Posterior cingulate gyrus (tissue), 11 donors: Measurements from ENCODE around the gene CHD2.
A peak's percentile ranks its signal among the peaks of the same experiment; 100 is the strongest.

Experiments
- DNase-seq, 10 donors: peaks; one replicate each; pipeline versions ENCODE4 v3.0.0 to v3.0.0-alpha.2; 2020 to 2021; ENCODE audit warnings: mixed read lengths in 3 of 10
- intact Hi-C: fragments of 100-400 bp; cut with DNase I; formaldehyde crosslinking; loops from one replicate; pipeline ENCODE4 v1.15.1; 2023

The CHD2 gene

DNA sequence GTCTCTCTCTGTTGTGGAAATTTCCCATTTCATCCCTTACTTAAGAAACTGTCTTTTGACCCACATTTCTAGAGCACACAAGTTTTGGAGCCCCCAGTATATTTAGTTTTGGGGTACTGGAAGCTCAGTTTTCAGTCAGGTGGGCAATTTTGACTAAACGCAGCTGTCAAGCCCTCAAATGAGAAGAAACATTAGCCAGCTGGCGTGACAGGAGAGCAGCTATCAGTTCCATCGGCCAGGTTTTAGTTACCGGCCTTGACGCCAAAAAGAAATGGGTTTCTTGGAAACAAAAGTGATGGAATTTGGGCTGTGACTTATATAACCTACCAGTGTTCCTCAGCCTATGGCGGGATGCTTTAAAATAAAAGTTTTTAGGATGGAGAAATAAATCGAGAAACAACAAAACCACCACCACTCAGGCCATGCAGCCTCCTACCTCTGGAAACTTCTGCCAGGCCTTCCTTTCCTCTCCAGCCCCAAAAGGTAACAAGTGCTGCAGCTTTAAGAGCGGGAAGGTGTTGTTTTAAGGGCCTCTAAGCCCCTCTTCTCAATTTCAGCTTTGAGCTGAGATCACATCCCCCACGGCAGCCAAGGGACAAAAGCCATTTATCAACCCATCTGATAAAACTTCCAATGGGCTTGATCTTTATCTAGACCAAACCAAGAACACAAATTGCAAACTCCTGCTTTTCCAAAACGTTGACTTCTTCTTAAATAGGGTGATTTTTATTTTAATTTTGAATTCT lies 170.6 kb downstream of the CHD2 start:
- intact Hi-C loops = no loop called here
- peak in 1 of 10 donors; percentile 19 for DNase-seq

DNA sequence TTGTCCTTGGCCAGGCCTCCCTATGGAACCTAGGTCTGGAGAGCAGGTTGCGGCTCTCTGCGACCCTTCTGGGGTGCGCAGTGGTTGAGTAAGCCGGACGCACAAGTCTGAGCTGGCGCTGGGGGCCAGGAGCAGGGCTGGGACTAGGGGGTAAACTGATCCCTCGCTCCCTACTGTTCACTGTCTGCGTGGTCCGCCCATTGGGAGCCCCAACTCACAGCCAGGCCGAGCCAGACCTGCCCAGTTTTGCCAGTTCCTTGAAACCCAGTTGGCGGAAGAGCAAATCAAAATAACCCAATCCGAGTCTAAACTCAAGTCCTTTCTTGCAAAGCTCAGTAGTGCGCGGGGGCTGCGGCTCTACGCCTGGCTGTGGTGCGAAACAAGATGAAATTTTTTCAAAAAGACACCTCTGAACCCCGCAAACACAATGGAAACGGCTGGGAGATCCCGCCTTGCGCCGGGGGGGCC lies 171.4 kb downstream of the CHD2 start:
- DNase-seq = peak in 3 of 10 donors; percentile 7 to 81 (median 57)
- intact Hi-C loops = no loop called here

DNA sequence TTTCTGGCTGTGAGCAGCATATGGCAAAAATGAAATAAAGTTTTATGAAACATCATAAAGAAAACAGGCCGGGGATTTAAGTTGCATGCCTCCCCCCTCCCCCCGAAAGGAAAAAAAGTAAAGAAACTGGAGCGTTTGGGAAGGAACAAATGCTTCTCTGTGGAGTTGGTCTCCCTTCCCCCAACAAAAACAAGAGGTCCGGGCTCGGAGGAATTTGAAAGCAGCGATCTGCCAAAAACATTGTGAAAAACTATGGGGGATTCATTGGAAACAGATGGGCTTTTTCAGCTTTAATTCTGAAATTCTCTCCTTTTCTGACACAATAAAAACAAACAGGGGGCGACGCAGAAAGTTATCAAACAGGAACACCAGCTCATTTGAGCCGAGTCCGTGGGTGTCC lies 171.9 kb downstream of the CHD2 start:
- intact Hi-C loops = no loop called here
- peak in 1 of 10 donors; percentile 27 for DNase-seq

GRCh38 chr15:93072411-93073394 lies 172.6 kb downstream of the CHD2 start:
- intact Hi-C loops = no loop called here
- DNase-seq = peak in 7 of 10 donors; percentile 38 to 89 (median 61)

GRCh38 chr15:93073465-93073952 lies 173.4 kb downstream of the CHD2 start:
- peak in 3 of 10 donors; percentile 10 to 84 (median 70) for DNase-seq
- intact Hi-C loops = no loop called here

DNA sequence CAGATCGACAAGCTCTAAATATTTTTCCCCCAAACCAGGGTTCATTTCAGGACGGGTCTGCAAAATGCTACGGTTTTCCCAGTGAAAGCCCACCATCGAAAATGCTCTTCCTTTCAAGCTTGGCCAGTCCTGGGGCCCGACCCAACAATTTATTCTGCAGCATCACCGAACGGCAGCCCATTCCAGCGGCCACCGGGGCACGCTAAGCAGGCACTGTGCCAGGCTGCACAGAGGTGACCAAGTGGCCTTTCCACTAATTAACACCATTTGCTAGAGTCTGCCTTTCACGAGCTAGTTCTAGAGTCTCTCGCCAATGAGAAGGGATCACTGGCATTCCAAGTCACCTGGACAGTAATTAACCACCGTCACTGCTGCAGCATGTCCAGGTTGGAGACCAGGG lies 174.5 kb downstream of the CHD2 start:
- intact Hi-C loops = no loop called here
- DNase-seq = peak in 1 of 10 donors; percentile 83

DNA sequence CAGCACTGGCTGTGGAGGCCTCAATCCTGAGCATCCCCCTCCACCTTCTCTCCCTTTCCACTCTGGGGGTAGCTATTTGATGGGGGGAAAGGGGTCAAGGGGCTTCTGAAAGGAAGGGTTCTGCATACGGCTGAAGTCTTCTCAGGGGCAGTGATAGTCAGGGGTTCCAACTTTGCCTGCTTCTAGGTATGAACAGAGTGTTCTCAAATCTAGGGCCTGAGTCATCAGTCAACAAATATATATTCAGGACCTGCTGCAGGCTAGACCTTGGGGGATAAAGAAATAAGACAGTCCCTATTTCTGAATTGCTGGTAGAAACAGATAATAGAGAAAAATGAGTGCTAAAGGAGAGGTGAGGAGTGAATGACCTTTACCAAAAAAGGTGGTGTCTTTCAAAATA lies 176.1 kb downstream of the CHD2 start:
- intact Hi-C loops = no loop called here

GRCh38 chr15:93076875-93077274 lies 176.8 kb downstream of the CHD2 start:
- intact Hi-C loops = no loop called here
- peak in 1 of 10 donors; percentile 42 for DNase-seq

More for the DNA sequence above, 176.1 kb downstream of the CHD2 start:
- peak in 1 of 10 donors; percentile 3 for DNase-seq
